PC-9 (cell line): Measurements from ENCODE around the gene YTHDC1. TPM values are rescaled to one million over a fixed set of nuclear protein-coding genes. Genes with fewer than 3 reads are reported as not detected.
A peak's percentile ranks its signal among the peaks of the same experiment; 100 is the strongest.

Experiments used
- BruUV-seq: library from RNA; stranded (reverse); fragments of 400-500 nt; replicated peaks from 2 replicates; lab custom pipeline; 2021; lab: Mats Ljungman, UMichigan
- CTCF ChIA-PET: fragments of 300-600 bp; sonication (Branson Sonifier 250); formaldehyde crosslinking; loops from one replicate; lab custom pipeline; 2022; ENCODE audit warnings: antibody characterized with exemption; lab: Charles Lee
- POLR2A ChIA-PET: fragments of 300-600 bp; sonication (Branson Sonifier 250); formaldehyde crosslinking; loops from one replicate; lab custom pipeline; 2022; ENCODE audit warnings: antibody characterized with exemption; ENCODE audit not compliant: unreplicated experiment; lab: Charles Lee
- DNase-seq, 2 experiments: peaks; one replicate each; pipeline versions ENCODE4 v3.0.0 to v3.0.0-alpha.2; 2015 to 2022; ENCODE audit warnings: mixed read lengths in 1 of 2
- H2AFZ ChIP-seq: fragments of 200-600 bp; sonication (generic); 2 replicates; pipeline ENCODE4 v1.8.1; 2017; ENCODE audit warnings: antibody characterized with exemption
- H3F3A ChIP-seq: fragments of 200-600 bp; sonication (generic); 2 replicates; pipeline ENCODE4 v1.8.1; 2017; ENCODE audit warnings: antibody characterized with exemption, mild to moderate bottlenecking, low read depth; ENCODE audit not compliant: insufficient read depth
- H3K27ac ChIP-seq: fragments of 200-600 bp; sonication (generic); 2 replicates; pipeline ENCODE4 v1.6.1; 2016; ENCODE audit warnings: mixed run types
- H3K27me3 ChIP-seq: fragments of 200-600 bp; sonication (generic); 2 replicates; pipeline ENCODE4 v1.6.1; 2016; ENCODE audit warnings: low read depth, mixed run types; ENCODE audit not compliant: insufficient read depth
- H3K36me3 ChIP-seq: fragments of 200-600 bp; sonication (generic); 2 replicates; pipeline ENCODE4 v1.6.1; 2016; ENCODE audit warnings: low read depth, mixed run types
- H3K4me1 ChIP-seq: fragments of 200-600 bp; sonication (generic); replicated peaks from 2 replicates; pipeline ENCODE4 v1.6.1; 2016; ENCODE audit warnings: mixed run types; ENCODE audit not compliant: insufficient read depth
- H3K4me2 ChIP-seq: fragments of 200-600 bp; sonication (generic); 2 replicates; pipeline ENCODE4 v1.6.1; 2017; ENCODE audit warnings: mixed run types
- H3K4me3 ChIP-seq: fragments of 200-600 bp; sonication (generic); 2 replicates; pipeline ENCODE4 v1.6.1; 2016; ENCODE audit warnings: mixed run types
- H3K79me2 ChIP-seq: fragments of 200-600 bp; sonication (generic); 2 replicates; pipeline ENCODE4 v1.6.1; 2017; ENCODE audit warnings: low read depth, mixed run types
- H3K9me2 ChIP-seq: fragments of 200-600 bp; sonication (generic); 2 replicates; pipeline ENCODE4 v1.8.1; 2017; ENCODE audit warnings: mild to moderate bottlenecking; ENCODE audit not compliant: insufficient read depth
- H3K9me3 ChIP-seq: fragments of 200-600 bp; sonication (generic); 2 replicates; pipeline ENCODE4 v1.8.1; 2016; ENCODE audit warnings: low read depth; ENCODE audit not compliant: insufficient read depth
- H4K20me1 ChIP-seq: fragments of 200-600 bp; sonication (generic); 2 replicates; pipeline ENCODE4 v1.8.1; 2017; ENCODE audit not compliant: insufficient read depth
- EZH2 ChIP-seq: fragments of 200-600 bp; sonication (generic); IDR thresholded peaks from 2 replicates; pipeline ENCODE4 v1.8.0; 2017; ENCODE audit warnings: antibody characterized with exemption, low read depth
- intact Hi-C: fragments of 100-400 bp; cut with micrococcal nuclease; formaldehyde crosslinking; loops from one replicate; pipeline ENCODE4 v1.10.0; 2022; ENCODE audit not compliant: unreplicated experiment
- total RNA-seq: library from RNA; stranded (reverse); gene quantifications from 2 replicates; pipeline ENCODE4 v1.2.3, GENCODE V29; 2021
- TF ChIP-seq, protein P1 (sequence below): fragments of 200-600 bp; sonication (generic); conservative IDR thresholded peaks from 2 replicates; pipeline ENCODE4 v1.6.1; 2017; ENCODE audit warnings: mixed run types, antibody characterized with exemption, mild to moderate bottlenecking, moderate library complexity

The YTHDC1 gene
- total RNA-seq, 1 experiment from 2014 or later: 83.6 TPM

DNA sequence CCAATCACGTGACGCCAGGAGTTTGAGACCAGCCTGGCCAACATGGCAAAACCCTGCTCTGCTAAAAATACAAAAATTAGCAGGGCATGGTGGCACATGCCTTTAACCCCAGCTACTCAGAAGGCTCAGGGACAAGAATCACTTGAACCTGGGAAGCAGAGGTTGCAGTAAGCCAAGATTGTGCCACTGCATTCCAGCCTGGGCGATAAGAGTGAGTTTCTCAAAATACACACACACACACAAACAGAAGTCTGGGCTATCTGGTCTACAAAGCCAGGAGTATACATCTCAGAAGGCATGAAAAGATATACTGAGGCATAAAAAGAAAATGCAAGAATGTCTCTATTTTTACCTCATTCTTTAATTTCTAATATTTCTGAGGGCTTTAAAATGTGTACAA lies 11.3 kb downstream of the YTHDC1 start:
- ChIA-PET CTCF (no interaction called here), POLR2A (no interaction called here)
- no peak for DNase-seq
- no TSS peak for BruUV-seq
- Histone ChIP-seq H3K9me2 (no peaks in the 10 kb centered on the region), H3K36me3 (peaks cover 4% of the 10 kb centered on the region; the same call in 1 of the 2 replicates), H4K20me1 (peaks cover 61% of the 10 kb centered on the region), H3K4me2 (no peak overlapping the region), H3K4me1 (no peaks in the 10 kb centered on the region), H3K27me3 (no peaks in the 10 kb centered on the region), H3K27ac (no peak overlapping the region), H3K9me3 (no peaks in the 10 kb centered on the region), H3K79me2 (peaks cover 70% of the 10 kb centered on the region), H2AFZ (no peak overlapping the region), H3F3A (no peaks in the 10 kb centered on the region), H3K4me3 (no peak overlapping the region)
- intact Hi-C loops: no loop called here
- TF ChIP-seq EZH2: no peak
- TF ChIP-seq, protein P1, sequence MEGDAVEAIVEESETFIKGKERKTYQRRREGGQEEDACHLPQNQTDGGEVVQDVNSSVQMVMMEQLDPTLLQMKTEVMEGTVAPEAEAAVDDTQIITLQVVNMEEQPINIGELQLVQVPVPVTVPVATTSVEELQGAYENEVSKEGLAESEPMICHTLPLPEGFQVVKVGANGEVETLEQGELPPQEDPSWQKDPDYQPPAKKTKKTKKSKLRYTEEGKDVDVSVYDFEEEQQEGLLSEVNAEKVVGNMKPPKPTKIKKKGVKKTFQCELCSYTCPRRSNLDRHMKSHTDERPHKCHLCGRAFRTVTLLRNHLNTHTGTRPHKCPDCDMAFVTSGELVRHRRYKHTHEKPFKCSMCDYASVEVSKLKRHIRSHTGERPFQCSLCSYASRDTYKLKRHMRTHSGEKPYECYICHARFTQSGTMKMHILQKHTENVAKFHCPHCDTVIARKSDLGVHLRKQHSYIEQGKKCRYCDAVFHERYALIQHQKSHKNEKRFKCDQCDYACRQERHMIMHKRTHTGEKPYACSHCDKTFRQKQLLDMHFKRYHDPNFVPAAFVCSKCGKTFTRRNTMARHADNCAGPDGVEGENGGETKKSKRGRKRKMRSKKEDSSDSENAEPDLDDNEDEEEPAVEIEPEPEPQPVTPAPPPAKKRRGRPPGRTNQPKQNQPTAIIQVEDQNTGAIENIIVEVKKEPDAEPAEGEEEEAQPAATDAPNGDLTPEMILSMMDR: no peak

DNA sequence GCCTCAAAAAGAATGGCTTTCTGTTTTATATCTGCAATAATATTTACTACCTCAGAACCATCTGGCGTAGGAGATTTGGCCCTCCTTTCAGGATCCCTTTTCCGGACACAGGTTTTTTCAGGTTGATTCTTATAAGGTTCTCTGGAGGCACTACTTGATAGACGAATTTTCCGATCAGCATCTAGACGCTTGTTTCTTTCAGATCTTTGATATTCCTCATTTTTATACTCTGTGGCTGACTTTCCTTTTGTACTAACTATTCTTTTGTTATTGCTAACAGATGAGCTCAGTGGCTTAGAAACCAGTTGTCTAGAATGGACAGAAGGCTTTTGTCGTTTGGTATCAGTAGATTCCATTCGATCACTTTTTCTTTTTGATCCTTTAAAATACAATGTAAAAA lies 12.4 kb downstream of the YTHDC1 start:
- H4K20me1 ChIP-seq: peaks cover 60% of the 10 kb centered on the region
- no peaks in the 10 kb centered on the region for H3K9me3 ChIP-seq
- H2AFZ ChIP-seq: no peak overlapping the region
- H3K27me3 ChIP-seq: no peaks in the 10 kb centered on the region
- POLR2A ChIA-PET: no interaction called here
- H3K4me1 ChIP-seq: no peaks in the 10 kb centered on the region
- peaks cover 4% of the 10 kb centered on the region; the same call in 1 of the 2 replicates for H3K36me3 ChIP-seq
- H3K9me2 ChIP-seq: no peaks in the 10 kb centered on the region
- intact Hi-C loops: no loop called here
- no peak overlapping the region for H3K4me3 ChIP-seq
- H3K4me2 ChIP-seq: no peak overlapping the region
- peaks cover 65% of the 10 kb centered on the region for H3K79me2 ChIP-seq
- CTCF ChIA-PET: no interaction called here
- no peak for TF ChIP-seq EZH2
- TF ChIP-seq, protein P1: no peak
- BruUV-seq: TSS peak; percentile 49
- no peaks in the 10 kb centered on the region for H3F3A ChIP-seq
- no peak for DNase-seq
- no peak overlapping the region for H3K27ac ChIP-seq

DNA sequence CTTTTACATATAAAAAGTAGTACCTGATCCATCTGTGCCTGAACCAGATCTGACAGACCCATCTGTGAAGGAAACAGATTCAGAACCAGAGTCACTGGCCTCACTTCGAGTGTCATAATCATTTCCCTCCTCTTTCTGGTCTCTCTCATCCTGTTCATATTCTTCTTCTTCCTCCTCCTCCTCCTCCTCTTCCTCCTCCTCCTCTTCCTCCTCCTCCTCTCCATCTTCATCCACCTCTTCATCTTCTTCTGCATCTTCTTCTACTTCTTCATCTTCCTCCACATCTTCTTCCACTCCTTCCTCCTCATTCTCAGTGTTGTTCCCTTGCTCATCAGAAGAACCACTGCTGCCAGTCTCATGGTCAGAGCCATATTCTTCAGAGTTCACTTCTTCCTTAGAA lies 12.9 kb downstream of the YTHDC1 start:
- H3K4me2 ChIP-seq: no peak overlapping the region
- H4K20me1 ChIP-seq: peaks cover 58% of the 10 kb centered on the region
- no peak overlapping the region for H3K4me3 ChIP-seq
- no peak overlapping the region for H3K27ac ChIP-seq
- H3K9me2 ChIP-seq: no peaks in the 10 kb centered on the region
- no peaks in the 10 kb centered on the region for H3K4me1 ChIP-seq
- ChIA-PET CTCF (no interaction called here), POLR2A (no interaction called here)
- DNase-seq: no peak
- H3F3A ChIP-seq: no peaks in the 10 kb centered on the region
- peaks cover 60% of the 10 kb centered on the region for H3K79me2 ChIP-seq
- intact Hi-C loops: no loop called here
- no peak overlapping the region for H2AFZ ChIP-seq
- TF ChIP-seq EZH2: no peak
- TF ChIP-seq, protein P1: no peak
- no TSS peak for BruUV-seq
- no peaks in the 10 kb centered on the region for H3K27me3 ChIP-seq
- H3K9me3 ChIP-seq: no peaks in the 10 kb centered on the region
- peaks cover 4% of the 10 kb centered on the region; the same call in 1 of the 2 replicates for H3K36me3 ChIP-seq
